Stimulated activated CD8-positive, alpha-beta memory T cell treated with anti-CD3 and anti-CD28 coated beads, Interleukin-4, amount 100 ng/mL, for 1 hour (primary cell): ENCODE measurements around the gene RSL24D1.
"Not testable (repeated sequence)": the region's sequence is repeated elsewhere in the genome, so short reads cannot be mapped to it uniquely, and the experiment has no call there.

Experiments used
- DNase-seq, 2 donors: peaks; one replicate each; pipeline ENCODE4 v3.0.0-alpha.2; 2020; ENCODE audit warnings: low read depth in 2 of 2, low spot score in 1 of 2

Gene RSL24D1

GRCh38 chr15:55218056-55218455 lies 21.3 kb upstream of the RSL24D1 start:
- no peak for DNase-seq

- DNase-seq, result no peak
Observed at GRCh38 chr15:55204464-55204863, 7.7 kb upstream of the RSL24D1 start.

- DNase-seq, result no peak
Observed at GRCh38 chr15:55202206-55202605, 5.5 kb upstream of the RSL24D1 start.

- no peak for DNase-seq
Observed at GRCh38 chr15:55198706-55199105, 2.0 kb upstream of the RSL24D1 start.

GRCh38 chr15:55197719-55198118 lies 978 bp upstream of the RSL24D1 start:
- no peak for DNase-seq

GRCh38 chr15:55197362-55197705 lies 593 bp upstream of the RSL24D1 start:
- DNase-seq, result no peak

GRCh38 chr15:55195996-55196395 lies 745 bp downstream of the RSL24D1 start:
- no peak for DNase-seq

- no peak for DNase-seq
Observed at GRCh38 chr15:55194256-55194655, 2.5 kb downstream of the RSL24D1 start.

- DNase-seq, result no peak
Observed at GRCh38 chr15:55186331-55186730, 10.4 kb downstream of the RSL24D1 start.

- DNase-seq, result no peak
Observed at GRCh38 chr15:55183679-55184078, 13.1 kb downstream of the RSL24D1 start.

GRCh38 chr15:55179141-55179540 lies 17.6 kb downstream of the RSL24D1 start:
- DNase-seq, result no peak

- DNase-seq, result no peak
Observed at GRCh38 chr15:55170361-55170760, 26.4 kb downstream of the RSL24D1 start.

- peak; percentile 2 to 14 for DNase-seq
Observed at GRCh38 chr15:55168350-55168974, 28.3 kb downstream of the RSL24D1 start.

GRCh38 chr15:55164284-55164683 lies 32.5 kb downstream of the RSL24D1 start:
- DNase-seq, result no peak

GRCh38 chr15:55151631-55152030 lies 45.1 kb downstream of the RSL24D1 start:
- no peak for DNase-seq

- not testable (repeated sequence) for DNase-seq
Observed at GRCh38 chr15:55143132-55143531, 53.6 kb downstream of the RSL24D1 start.

- DNase-seq, result no peak
Observed at GRCh38 chr15:55133972-55134371, 62.8 kb downstream of the RSL24D1 start.

- DNase-seq, result no peak
Observed at GRCh38 chr15:55132672-55133071, 64.1 kb downstream of the RSL24D1 start.
